ENCODE results near the gene MUC21. TPM values are rescaled to one million over a fixed set of nuclear protein-coding genes. Genes with fewer than 3 reads are reported as not detected.
"Not testable (repeated sequence)": the region's sequence is repeated elsewhere in the genome, so short reads cannot be mapped to it uniquely, and the experiment has no call there.

The MUC21 gene
- total RNA-seq, 1 donor from 2014 or later: not detected

DNA sequence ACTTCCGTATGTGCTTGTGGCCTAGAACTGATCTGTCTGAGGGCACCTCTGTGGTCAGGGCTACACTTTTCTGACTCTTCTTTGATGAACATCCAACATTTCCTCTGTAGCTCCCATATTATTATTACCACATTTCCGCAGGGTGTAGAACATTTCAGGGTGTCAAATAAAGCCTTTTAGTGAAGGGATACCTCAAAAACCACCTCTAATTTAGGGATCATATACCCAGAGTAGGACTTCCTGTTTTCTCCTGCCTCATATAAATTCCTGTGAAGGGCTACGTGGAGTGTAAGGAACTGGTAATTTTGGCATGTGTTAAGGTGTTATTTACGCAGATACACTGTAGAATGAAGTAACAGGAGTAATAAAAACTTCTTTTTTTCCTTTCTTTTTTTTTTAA, 21.3 kb downstream of the MUC21 start:
- intact Hi-C loops (cut with DNase I): no loop called here
- DNase-seq (ENCODE audit: low spot score): no peak

DNA sequence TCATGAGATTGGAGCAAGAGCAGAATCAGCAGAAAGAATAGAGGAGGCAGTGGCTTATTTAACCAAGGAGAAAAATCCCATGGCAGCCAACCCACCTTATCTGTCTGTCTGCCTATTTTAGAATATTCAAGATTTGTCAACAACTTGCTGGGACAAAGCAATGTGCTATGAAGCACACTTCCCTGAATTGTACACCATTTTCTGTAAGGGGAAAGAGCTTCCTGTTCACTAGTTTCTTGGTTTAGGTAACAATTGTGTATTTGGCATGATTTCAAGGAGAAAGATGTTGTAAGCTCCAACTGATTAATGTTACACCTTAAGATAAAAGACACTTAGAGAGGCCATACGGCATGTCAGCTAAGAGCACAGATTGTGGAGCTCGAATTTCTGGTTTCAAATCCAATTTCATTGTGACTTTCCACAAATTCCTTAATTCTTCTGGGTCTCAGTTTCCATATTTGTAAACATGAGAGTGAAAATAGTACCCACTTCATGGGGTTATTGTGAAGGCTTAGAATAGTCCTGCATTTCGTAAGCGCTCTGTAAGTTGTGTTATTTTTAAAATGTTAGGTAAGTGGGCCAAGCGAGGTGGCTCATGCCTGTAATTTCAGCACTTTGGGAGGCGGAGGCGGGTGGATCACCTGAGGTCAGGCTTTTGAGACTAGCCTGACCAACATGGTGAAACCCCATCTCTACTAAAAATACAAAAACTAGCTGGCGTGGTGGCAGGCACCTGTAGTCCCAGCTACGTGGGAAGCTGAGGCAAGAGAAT, 21.9 kb downstream of the MUC21 start:
- no peak for DNase-seq (ENCODE audit: low spot score)
- intact Hi-C loops (cut with DNase I): no loop called here

DNA sequence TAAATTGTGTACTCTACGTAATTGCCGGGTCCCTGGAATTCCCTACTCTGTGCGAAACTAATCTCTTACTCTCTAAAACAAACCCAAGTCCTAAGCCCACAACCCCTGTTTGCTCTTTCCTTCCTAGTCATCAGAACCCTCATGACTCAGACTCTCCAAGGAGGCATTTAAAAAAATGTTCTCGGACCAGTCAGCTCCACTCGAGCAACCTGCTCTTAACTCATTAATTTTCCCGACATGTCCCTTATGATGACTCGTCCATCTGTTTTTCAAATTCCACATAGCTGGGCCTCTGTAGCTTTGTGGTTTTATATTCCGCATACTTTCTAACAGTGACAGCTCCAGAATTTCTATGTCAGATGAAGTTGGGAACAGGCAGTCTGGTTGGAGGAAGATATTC, 24.2 kb downstream of the MUC21 start:
- no peak for DNase-seq (ENCODE audit: low spot score)

DNA sequence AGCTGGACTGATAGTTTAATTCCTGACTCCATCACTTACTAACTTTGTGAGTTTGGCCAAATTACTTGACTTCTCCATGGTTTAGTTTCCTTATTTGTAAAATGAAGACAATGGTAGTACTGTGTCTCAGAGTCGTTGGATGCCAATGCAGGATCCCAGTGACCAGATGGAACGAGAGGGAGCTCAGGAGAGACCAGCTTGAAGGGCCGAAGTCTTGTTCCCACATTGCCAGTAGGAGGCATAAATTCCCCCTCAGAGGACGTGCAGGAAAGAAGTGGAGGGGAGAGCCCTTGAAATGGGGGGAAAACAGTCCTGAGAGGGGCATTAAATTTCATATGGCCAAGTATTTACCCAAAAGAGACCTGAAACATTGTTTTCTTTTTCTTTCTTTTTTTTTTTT, 24.6 kb downstream of the MUC21 start:
- DNase-seq (ENCODE audit: low spot score): no peak
- intact Hi-C loops (cut with DNase I): no loop called here

More for the DNA sequence above, 24.2 kb downstream of the MUC21 start:
- intact Hi-C loops (cut with DNase I): no loop called here

DNA sequence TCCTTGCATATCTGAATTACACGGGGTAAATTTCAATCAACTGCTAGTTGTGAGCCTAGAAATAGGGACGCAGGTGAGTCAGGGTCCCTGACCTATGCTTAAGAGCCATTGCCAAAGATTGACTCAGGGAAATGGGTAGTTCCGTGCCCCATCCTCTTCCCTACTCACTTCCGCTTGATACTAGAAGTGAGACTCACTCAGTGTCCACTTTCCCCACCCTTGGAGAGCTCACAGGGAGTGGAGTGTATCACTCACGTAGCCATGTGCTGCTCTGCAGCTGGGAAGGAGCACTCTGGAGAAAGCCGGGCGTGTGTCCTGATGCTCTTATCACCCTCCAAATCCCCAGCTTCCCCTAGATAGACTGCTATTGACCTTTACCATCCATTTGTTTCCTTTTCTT, 26.2 kb downstream of the MUC21 start:
- no peak for DNase-seq (ENCODE audit: low spot score)
- intact Hi-C loops (cut with DNase I): no loop called here

DNA sequence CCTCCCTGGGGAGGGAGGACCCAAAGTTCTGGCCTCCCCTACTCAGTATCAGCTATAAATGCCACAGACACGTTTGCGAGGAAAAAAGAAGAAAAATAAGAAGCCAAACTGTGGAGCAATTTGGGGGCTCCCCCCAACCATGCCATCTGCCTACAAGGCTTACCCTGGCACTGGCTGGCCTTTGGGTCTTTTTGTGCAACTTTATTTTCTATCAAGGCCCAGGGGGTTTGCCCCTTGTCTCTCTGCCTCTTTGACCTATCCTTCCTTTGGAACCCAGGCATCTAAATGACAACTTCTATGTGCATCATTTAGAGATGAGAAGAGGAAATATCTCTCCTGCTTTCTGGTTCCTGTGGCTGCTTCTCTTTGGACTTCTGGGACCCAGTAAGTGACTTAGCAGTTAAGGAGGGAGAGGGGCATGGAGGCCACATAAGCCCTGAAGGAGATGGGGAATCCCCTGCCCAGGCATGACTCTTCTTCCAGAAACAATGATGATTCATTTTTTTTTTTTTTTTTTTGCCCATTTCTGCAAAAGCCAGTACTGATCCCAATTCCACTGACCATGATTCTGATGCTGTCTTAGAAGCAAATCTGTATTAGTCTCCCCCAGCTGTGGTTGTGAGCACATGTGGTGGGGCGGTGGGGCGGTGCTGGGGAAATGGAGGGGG, 27.0 kb downstream of the MUC21 start, which contains the start of gene MUC22:
Gene MUC22 (plus strand): TSS at position 82 of the 668 bp plus-strand sequence. CDS start 233 bp downstream, at position 315.
- no peak for DNase-seq (ENCODE audit: low spot score)
- intact Hi-C loops (cut with DNase I): no loop called here

DNA sequence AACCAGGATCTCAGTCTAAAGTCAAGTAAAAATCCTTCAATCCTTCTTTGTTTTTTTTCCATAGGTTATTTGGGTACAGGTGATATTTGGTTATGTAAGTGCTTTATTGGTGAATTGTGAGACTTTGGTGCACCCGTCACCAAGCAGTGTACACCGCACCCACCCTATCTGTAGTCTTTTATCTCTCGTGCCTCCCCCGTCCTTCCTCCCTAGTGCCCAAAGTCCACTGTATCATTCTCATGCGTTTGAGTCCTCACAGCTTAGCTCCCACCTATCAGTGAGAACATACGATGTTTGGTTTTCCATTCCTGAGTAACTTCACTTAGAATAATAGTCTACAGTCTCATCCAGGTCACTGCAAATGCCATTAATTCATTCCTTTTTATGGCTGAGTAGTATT, 27.6 kb downstream of the MUC21 start:
- intact Hi-C loops (cut with DNase I): no loop called here
- no peak for DNase-seq (ENCODE audit: low spot score)

DNA sequence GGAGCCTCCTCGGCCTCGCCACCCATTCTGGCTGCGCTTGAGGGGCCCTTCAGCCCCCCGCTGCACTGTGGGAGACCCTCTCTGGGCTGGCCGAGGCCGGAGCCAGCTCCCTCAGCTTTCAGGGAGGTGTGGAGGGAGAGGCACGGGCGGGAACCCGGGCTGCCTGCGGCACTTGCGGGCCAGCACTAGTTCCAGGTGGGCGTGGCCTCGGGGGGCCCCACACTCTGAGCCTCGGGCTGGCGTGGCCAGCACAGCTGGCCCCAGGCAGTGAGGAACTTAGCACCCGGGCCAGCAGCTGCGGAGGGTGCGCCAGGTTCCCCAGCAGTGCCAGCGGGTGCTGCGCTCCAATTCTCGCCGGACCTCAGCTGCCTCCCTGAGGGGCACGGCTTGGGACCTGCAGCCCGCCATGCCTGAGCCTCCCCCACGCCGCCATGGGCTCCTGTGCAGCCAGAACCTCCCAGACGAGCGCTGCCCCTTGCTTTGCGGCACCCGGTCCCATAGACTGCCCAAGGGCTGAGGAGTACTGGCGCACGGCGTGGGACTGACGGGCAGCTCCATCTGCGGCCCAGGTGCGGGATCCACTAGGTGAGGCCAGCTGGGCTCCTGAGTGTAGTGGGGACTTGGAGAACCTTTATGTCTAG, 33.3 kb downstream of the MUC21 start:
- intact Hi-C loops (cut with DNase I): no loop called here
- DNase-seq (ENCODE audit: low spot score): no peak

DNA sequence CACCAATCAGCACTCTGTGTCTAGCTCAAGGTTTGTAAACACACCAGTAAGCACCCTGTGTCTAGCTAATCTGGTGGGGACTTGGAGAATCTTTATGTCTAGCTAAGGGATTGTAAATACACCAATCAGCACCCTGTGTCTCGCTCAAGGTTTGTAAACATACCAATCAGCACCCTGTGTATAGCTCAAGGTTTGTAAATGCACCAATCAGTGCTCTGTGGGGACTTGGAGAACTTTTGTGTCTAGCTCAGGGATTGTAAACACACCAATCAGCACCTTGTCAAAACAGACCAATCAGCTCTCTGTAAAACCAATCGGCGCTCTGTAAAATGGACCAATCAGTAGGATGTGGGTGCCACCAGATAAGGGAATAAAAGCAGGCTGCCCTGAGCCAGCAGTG, 33.9 kb downstream of the MUC21 start:
- DNase-seq (ENCODE audit: low spot score); intact Hi-C loops (cut with DNase I): not testable (repeated sequence)

DNA sequence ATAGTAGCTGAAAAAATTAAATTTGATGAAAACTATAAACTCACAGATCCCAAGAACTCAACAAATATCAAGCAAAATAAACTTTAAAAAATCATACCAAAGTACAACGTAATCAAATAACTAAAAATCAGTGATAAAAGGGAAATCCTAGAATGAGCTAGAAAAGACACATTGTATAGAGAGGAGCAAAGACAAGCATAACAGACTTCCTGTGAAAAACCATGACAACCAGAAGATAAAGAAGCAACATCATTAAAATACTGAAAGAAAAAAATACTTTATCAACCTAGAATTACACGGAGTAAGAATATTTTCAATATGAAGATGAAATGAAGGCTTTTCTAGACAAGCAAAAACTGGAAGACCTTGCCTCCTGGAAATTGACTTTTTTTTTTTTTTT, 36.5 kb downstream of the MUC21 start:
- no peak for DNase-seq (ENCODE audit: low spot score)
- intact Hi-C loops (cut with DNase I): no loop called here

DNA sequence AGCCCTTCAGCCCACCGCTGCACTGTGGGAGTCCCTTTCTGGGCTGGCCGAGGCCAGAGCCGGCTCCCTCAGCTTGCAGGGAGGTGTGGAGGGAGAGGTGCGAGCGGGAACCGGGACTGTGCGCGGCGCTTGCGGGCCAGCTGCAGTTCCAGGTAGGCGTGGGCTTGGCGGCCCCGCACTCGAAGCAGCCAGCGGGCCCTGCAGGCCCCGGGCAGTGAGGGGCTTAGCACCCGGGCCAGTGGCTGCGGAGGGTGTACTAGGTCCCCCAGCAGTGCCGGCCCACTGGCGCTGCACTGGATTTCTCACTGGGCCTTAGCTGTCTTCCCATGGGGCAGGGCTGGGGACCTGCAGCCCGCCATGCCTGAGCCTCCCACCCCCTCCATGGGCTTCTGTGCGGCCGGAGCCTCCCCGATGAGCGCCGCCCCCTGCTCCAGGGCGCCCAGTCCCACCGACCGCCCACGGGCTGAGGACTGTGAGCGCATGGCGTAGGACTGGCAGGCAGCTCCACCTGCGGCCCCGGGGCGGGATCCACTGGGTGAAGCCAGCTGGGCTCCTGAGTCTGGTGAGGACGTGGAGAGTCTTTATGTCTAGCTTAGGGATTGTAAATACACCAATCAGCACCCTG, 37.2 kb downstream of the MUC21 start:
- DNase-seq (ENCODE audit: low spot score); intact Hi-C loops (cut with DNase I): not testable (repeated sequence)

DNA sequence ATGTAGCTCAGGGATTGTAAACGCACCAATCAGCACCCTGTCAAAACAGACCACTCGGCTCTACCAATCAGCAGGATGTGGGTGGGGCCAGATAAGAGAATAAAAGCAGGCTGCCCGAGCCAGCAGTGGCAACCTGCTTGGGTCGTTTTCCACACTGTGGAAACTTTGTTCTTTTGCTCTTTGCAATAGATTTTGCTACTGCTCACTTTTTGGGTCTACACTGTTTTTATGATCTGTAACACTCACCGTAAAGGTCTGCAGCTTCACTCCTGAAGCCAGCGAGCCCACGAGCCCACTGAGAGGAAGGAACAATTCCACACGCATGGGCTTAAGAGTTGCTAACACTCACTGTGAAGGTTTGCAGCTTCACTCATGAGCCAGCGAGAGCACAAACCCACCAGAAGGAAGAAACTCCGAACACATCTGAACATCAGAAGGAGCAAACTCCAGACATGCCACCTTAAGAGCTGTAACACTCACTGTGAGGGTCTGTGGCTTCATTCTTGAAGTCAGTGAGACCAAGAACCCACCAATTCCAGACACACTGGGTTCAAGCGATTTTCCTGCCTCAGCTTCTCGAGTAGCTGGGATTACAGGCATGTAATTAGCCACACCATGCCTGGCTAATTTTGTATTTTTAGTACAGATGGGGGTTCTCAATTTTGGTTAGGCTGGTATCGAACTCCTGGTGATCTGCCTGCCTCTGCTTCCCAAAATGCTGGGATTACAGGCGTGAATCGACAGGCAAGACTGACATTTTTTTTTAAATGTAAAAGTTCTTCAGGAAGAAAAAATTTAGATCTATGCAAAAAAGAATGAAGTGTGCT, 38.4 kb downstream of the MUC21 start:
- DNase-seq (ENCODE audit: low spot score); intact Hi-C loops (cut with DNase I): not testable (repeated sequence)

DNA sequence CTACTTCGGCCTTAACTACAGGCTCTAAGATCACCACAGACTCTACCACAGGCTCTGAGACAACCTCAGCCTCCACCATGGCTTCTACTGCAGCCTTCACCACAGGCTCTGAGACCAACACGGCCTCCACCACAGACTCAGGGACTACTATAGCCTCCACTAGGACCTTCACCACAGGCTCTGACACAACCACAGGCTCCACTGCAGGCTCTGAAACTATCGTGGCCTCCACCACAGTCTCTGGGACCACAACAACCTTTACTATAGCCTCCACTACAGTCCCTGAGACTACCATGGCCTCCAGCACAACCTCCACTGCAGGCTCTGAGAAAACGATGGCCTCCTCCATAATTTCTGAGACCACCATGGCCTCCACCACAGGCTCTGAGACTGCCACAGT, 42.1 kb downstream of the MUC21 start:
- DNase-seq (ENCODE audit: low spot score): no peak
- intact Hi-C loops (cut with DNase I): no loop called here

DNA sequence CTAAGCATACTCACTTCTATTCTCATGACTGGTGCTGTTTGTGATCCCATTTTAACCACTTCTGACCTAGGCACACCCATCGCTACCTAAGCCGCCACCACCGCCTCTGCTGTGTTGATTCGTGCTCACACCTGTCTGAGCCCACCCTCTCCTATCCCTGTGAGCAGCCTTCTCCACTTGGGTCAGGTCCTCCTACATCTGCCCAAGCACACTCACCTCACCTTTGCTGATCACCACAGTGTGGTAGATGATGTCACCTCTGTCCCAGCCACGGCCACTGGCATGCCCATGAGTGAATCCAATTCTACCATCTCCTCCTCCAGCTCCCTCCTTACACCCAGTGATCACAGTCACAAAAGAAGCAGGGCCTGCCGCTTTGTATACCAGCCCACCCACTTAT, 47.6 kb downstream of the MUC21 start:
- intact Hi-C loops (cut with DNase I): no loop called here
- no peak for DNase-seq (ENCODE audit: low spot score)

DNA sequence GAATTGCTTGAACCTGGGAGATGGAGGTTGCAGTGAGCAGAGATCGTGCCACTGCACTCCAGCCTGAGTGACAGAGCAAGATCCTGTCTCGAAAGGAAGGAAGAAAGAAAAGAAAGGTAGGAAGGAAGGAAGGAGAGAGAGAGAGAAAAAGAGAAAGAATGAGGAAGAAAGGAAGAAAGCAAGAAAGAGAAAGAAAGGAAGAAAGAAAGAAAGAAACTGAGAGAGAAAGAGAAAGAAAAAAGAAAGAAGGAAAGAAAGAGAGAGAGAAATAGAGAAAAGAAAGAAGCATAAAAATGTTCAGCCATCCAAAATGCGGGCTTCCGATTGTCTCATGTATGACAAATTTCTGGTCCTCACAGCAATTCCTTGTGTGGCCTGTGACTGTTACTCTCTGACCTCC, 49.6 kb downstream of the MUC21 start:
- DNase-seq (ENCODE audit: low spot score): no peak
- intact Hi-C loops (cut with DNase I): no loop called here

DNA sequence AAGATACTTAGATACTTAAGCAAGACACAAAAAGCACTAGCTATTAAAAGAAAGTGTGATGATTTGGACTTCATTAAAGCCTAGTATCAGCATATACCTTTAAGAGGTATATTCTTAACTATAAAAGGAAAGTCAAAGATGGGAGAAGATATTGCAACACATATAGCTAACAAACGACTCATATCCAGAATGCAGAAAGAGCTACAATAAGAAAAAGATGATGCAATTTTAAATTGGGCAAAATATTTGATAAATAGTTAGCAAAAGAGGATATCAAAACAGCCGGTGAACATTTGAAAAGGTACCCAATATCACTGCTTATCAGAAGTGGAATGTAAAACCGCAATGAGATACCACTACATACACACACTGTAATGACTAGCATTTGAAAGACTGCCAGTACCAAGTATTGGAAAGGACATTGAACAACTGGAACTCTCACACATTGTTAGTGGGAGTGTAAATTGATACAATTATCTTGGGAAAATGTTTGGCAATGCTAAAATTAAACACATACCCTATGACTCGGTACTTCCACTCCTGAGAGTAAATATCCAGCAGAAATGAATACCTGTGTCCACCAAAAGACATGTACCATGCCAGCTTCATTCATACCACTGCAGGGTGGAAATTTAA, 52.5 kb downstream of the MUC21 start:
- intact Hi-C loops (cut with DNase I): no loop called here
- no peak for DNase-seq (ENCODE audit: low spot score)

DNA sequence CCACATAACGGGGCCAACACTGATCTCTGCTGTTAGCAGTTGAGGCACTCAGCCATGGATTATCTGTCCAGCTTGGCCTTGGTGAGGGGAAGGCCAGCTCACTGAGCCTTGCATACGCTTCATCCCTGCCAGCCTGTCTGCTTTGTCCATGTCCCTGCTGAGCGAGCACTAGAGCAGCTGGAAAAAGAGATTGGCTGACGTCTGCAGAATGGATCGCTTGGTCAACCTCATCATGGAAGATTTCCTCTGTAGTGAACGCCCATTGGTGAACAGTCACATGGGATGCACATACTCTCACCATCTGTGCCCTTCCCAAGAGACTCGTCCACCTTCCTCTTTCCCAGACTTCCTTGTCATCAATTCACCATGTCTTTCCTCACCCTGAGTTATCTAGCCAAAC, 53.7 kb downstream of the MUC21 start:
- intact Hi-C loops (cut with DNase I): no loop called here
- DNase-seq (ENCODE audit: low spot score): no peak

DNA sequence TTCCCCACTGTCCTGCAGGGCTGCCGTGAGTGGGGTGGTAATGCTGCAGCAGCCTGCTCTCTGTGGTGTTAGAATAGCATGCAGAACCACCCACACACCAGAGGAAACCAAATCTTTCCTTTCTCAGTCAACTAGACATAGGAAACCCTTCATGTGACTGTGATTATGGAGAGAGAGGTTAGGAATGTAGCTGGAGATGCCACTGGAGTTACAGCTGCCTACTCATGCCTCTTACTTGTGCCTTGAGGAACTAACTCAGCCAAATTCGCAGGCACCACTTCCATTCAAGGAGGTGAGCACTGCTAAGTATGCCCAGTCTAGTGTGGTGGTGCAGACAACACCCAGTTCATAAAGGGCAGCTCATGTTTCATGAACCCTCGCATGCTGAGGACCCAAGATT, 54.2 kb downstream of the MUC21 start:
- intact Hi-C loops (cut with DNase I): no loop called here
- DNase-seq (ENCODE audit: low spot score): no peak

DNA sequence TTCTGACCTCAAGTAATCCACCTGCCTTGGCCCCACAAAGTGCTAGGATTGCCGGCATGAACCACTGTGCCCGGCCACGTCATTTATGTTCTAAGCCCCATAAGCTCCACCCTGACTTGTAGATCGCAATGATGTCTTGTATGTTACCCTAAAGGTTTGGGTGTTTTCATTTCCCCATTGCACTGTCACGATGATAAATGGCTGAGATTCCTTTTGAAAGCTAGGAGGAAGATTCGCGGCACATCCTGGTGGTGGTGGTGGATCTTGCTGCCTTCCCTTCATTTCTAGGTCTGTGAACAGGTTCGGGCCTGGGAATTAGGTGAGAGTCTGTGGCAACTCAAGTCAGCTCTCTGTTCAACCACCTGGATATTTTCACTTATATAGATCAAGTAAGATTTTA, 55.0 kb downstream of the MUC21 start:
- intact Hi-C loops (cut with DNase I): no loop called here
- DNase-seq (ENCODE audit: low spot score): no peak

Data from cardiac septum (tissue), 1 donor.